T-cell (primary cell): ENCODE data around the gene C2CD2L. TPM values are rescaled to one million over a fixed set of nuclear protein-coding genes. Genes with fewer than 3 reads are reported as not detected.

Experiments used
- ATAC-seq, 4 experiments: fragments of 200-7000 bp in 3 of 4; fragments of 150-1000 bp in 1 of 4; cut with Tn5 transposase; replicated peaks in 1 of 4; 1 replicate in 3 of 4; 2 replicates in 1 of 4; pipeline ENCODE4 v1.10.0; 2021; ENCODE audit warnings: moderate library complexity in 3 of 4, mild to moderate bottlenecking in 2 of 4, moderate number of reproducible peaks in 1 of 4
- CTCF ChIA-PET, 2 donors: fragments of 300-600 bp; sonication (Branson Sonifier 250); formaldehyde crosslinking; loops; one replicate each; lab custom pipeline; 2022; ENCODE audit warnings: antibody characterized with exemption in 2 of 2; lab: Charles Lee
- POLR2A ChIA-PET, 2 donors: fragments of 300-600 bp; sonication (Branson Sonifier 250); formaldehyde crosslinking; loops; one replicate each; lab custom pipeline; 2022; ENCODE audit warnings: antibody characterized with exemption in 2 of 2; lab: Charles Lee
- DNase-seq, 35 experiments: peaks; one replicate each; pipeline versions ENCODE4 v3.0.0 to v3.0.0-alpha.2; 2013 to 2023
- H3K27ac ChIP-seq: one replicate; pipeline ENCODE4 v1.5.1; 2013; ENCODE audit warnings: low read length
- H3K27me3 ChIP-seq, 2 experiments: replicated peaks in 1 of 2; 1 replicate in 1 of 2; 2 replicates in 1 of 2; pipeline versions ENCODE4 v1.6.1 to v1.7.0; 2013; ENCODE audit warnings: low read length in 1 of 2, mixed read lengths in 1 of 2; ENCODE audit not compliant: control insufficient read depth in 2 of 2, insufficient read depth in 2 of 2; ENCODE audit errors: extremely low read depth in 1 of 2
- H3K36me3 ChIP-seq, 2 donors: 1 replicate in 1 of 2; 2 replicates in 1 of 2; pipeline versions ENCODE4 v1.6.1 to v1.7.0; 2013; ENCODE audit warnings: low read length in 1 of 2; ENCODE audit not compliant: control insufficient read depth in 2 of 2, insufficient read depth in 1 of 2; ENCODE audit errors: extremely low read depth in 1 of 2
- H3K4me1 ChIP-seq, 2 experiments: 1 replicate in 1 of 2; 2 replicates in 1 of 2; pipeline versions ENCODE4 v1.6.1 to v1.7.0; 2013; ENCODE audit warnings: low read length in 2 of 2, mixed read lengths in 1 of 2; ENCODE audit not compliant: insufficient read depth in 2 of 2, control insufficient read depth in 1 of 2; ENCODE audit errors: extremely low read depth in 1 of 2
- H3K4me3 ChIP-seq, 2 donors: 1 replicate in 1 of 2; 2 replicates in 1 of 2; pipeline versions ENCODE4 v1.5.1 to v1.7.0; 2013; ENCODE audit warnings: mild to moderate bottlenecking in 2 of 2, low read length in 1 of 2, moderate library complexity in 1 of 2; ENCODE audit not compliant: control insufficient read depth in 1 of 2; ENCODE audit errors: extremely low read depth in 1 of 2
- H3K9me3 ChIP-seq: 2 replicates; pipeline ENCODE4 v1.7.0; 2013
- H3K27ac Mint-ChIP-seq, 2 donors: one replicate each; pipeline ENCODE4 v1.8.0; 2020 to 2021; ENCODE audit warnings: mild to moderate bottlenecking in 2 of 2, mixed read lengths in 2 of 2
- H3K27me3 Mint-ChIP-seq, 2 donors: one replicate each; pipeline ENCODE4 v1.8.0; 2021 to 2022; ENCODE audit warnings: mixed read lengths in 2 of 2
- H3K36me3 Mint-ChIP-seq: one replicate; pipeline ENCODE4 v1.8.0; 2021; ENCODE audit warnings: mixed read lengths
- H3K4me1 Mint-ChIP-seq, 3 donors: one replicate each; pipeline ENCODE4 v1.8.0; 2020 to 2022; ENCODE audit warnings: mixed read lengths in 3 of 3, mild to moderate bottlenecking in 1 of 3
- H3K4me3 Mint-ChIP-seq, 3 donors: one replicate each; pipeline ENCODE4 v1.8.0; 2020 to 2022; ENCODE audit warnings: mild to moderate bottlenecking in 3 of 3, mixed read lengths in 3 of 3, moderate library complexity in 3 of 3
- H3K9me3 Mint-ChIP-seq, 3 donors: one replicate each; pipeline ENCODE4 v1.8.0; 2020 to 2022; ENCODE audit warnings: mixed read lengths in 3 of 3
- WGBS: methylation state at CpG from one replicate; pipeline ENCODE4 v1.1.5; 2013; ENCODE audit warnings: missing lambda C conversion rate; ENCODE audit not compliant: insufficient coverage; 5-methylcytosine and 5-hydroxymethylcytosine counted together
- total RNA-seq, 35 experiments: library from RNA in 6 of 35; stranded (reverse) in 6 of 35; fragments of 120-200 nt in 1 of 35; gene quantifications; one replicate each; pipeline versions ENCODE4 v1.2.1 to v1.2.4 and lab custom pipeline; 2013 to 2026

The C2CD2L gene
- total RNA-seq, 5 donors from 2014 or later (not counting 1 experiment from before 2014, with no cell fraction given) = 18.9 to 36.4 (median 30.6) TPM

GRCh38 chr11:119085437-119085847, 21.7 kb upstream of the C2CD2L start:
- Histone ChIP-seq H3K27ac (peak overlapping the region; percentile 57), H3K36me3 (peaks cover 7 to 20% of the 10 kb centered on the region in 2 donors), H3K27me3 (no peaks in the 10 kb centered on the region), H3K4me3 (peak overlapping the region; percentile 70 to 96), H3K9me3 (no peaks in the 10 kb centered on the region), H3K4me1 (peaks cover 3 to 30% of the 10 kb centered on the region in 2 experiments)
- 4% methylated on average over 3 of the region's 13 CpGs for WGBS
- DNase-seq (peak in 2 of 35 experiments; percentile 4 to 29), ATAC-seq (no peak)
- ChIA-PET POLR2A (interaction anchor here (0.5 to 1.7 kb wide), 15 partner anchors 7 to 1085 kb away, joined by 3 to 16 read pairs (median 8); partner anchors contain the start of genes C2CD2L (in 1 of the 2), DPAGT1 (in 1 of the 2), HINFP (in 1 of the 2) and VPS11 (in 1 of the 2)), CTCF (interaction anchor here in 1 of 2 donors (0.6 to 2.3 kb wide), 13 partner anchors 9 to 276 kb away, joined by 3 to 16 read pairs (median 5); partner anchors contain the start of genes DPAGT1 and VPS11)
- H3K4me1 Mint-ChIP-seq = peaks cover 15 to 22% (median 18%) of the 10 kb centered on the region in 3 donors
- no peaks in the 10 kb centered on the region for H3K9me3 Mint-ChIP-seq
- H3K36me3 Mint-ChIP-seq = peaks cover 22% of the 10 kb centered on the region
- H3K27me3 Mint-ChIP-seq = no peaks in the 10 kb centered on the region
- H3K4me3 Mint-ChIP-seq = peak overlapping the region; percentile 89 to 93 (median 91)
- peak overlapping the region; percentile 92 to 97 for H3K27ac Mint-ChIP-seq

GRCh38 chr11:119087123-119087522, 20.0 kb upstream of the C2CD2L start:
- peak overlapping the region in 2 of 3 donors; percentile 18 to 36 for H3K4me3 Mint-ChIP-seq
- ATAC-seq = no peak
- no peak overlapping the region for H3K27ac Mint-ChIP-seq

GRCh38 chr11:119087747-119088241, 19.4 kb upstream of the C2CD2L start:
- Mint-ChIP-seq H3K27me3 (no peaks in the 10 kb centered on the region), H3K4me1 (peaks cover 15 to 28% (median 27%) of the 10 kb centered on the region in 3 donors), H3K4me3 (no peak overlapping the region), H3K36me3 (peaks cover 7% of the 10 kb centered on the region), H3K27ac (no peak overlapping the region), H3K9me3 (no peaks in the 10 kb centered on the region)
- POLR2A ChIA-PET = no interaction called here
- ATAC-seq (no peak), DNase-seq (no peak)
- no CpG with 5 or more reads among the region's 2 CpGs for WGBS
- Histone ChIP-seq H3K4me3 (no peak overlapping the region), H3K27me3 (no peaks in the 10 kb centered on the region), H3K4me1 (peaks cover 3 to 36% of the 10 kb centered on the region in 2 experiments), H3K27ac (no peak overlapping the region), H3K36me3 (peaks cover 0 to 3% of the 10 kb centered on the region in 2 donors), H3K9me3 (no peaks in the 10 kb centered on the region)
- CTCF ChIA-PET = no interaction called here

More at GRCh38 chr11:119087123-119087522, 20.0 kb upstream of the C2CD2L start:
- no peak for DNase-seq
- no peaks in the 10 kb centered on the region for H3K9me3 Mint-ChIP-seq
- Histone ChIP-seq H3K9me3 (no peaks in the 10 kb centered on the region), H3K27me3 (no peaks in the 10 kb centered on the region), H3K27ac (no peak overlapping the region), H3K4me3 (no peak overlapping the region), H3K4me1 (peaks cover 3 to 30% of the 10 kb centered on the region in 2 experiments), H3K36me3 (peaks cover 0 to 6% of the 10 kb centered on the region in 2 donors)
- H3K4me1 Mint-ChIP-seq = peaks cover 15 to 22% (median 20%) of the 10 kb centered on the region in 3 donors
- ChIA-PET POLR2A (interaction anchor here in 1 of 2 donors (0.6 kb wide), 1 partner anchor 310 kb away, joined by 4 read pairs; no protein-coding TSS in a partner anchor), CTCF (interaction anchor here in 1 of 2 donors (0.6 kb wide), 1 partner anchor 73 kb away, joined by 5 read pairs; no protein-coding TSS in a partner anchor)
- peaks cover 8% of the 10 kb centered on the region for H3K36me3 Mint-ChIP-seq
- no peaks in the 10 kb centered on the region for H3K27me3 Mint-ChIP-seq
- WGBS = 84% methylated on average over 5 of the region's 6 CpGs

- Mint-ChIP-seq H3K27me3 (no peaks in the 10 kb centered on the region), H3K4me3 (no peak overlapping the region), H3K4me1 (peaks cover 19 to 34% (median 32%) of the 10 kb centered on the region in 3 donors), H3K9me3 (no peaks in the 10 kb centered on the region), H3K27ac (no peak overlapping the region), H3K36me3 (peaks cover 8% of the 10 kb centered on the region)
- Histone ChIP-seq H3K36me3 (peaks cover 0 to 3% of the 10 kb centered on the region in 2 donors), H3K4me3 (no peak overlapping the region), H3K27me3 (no peaks in the 10 kb centered on the region), H3K27ac (no peak overlapping the region), H3K9me3 (no peaks in the 10 kb centered on the region), H3K4me1 (peaks cover 7 to 42% of the 10 kb centered on the region in 2 experiments)
- DNase-seq (no peak), ATAC-seq (no peak)
- POLR2A ChIA-PET = no interaction called here
- 92% methylated on average over 6 of the region's 9 CpGs for WGBS
- CTCF ChIA-PET = interaction anchor here (0.6 to 1.1 kb wide), 2 partner anchors 44 to 403 kb away, joined by 3 to 9 read pairs; no protein-coding TSS in a partner anchor
Measured at GRCh38 chr11:119088406-119088805, 18.7 kb upstream of the C2CD2L start.

- Mint-ChIP-seq H3K36me3 (peaks cover 11% of the 10 kb centered on the region), H3K27me3 (no peaks in the 10 kb centered on the region), H3K9me3 (no peaks in the 10 kb centered on the region), H3K4me3 (no peak overlapping the region), H3K4me1 (peaks cover 27 to 41% (median 39%) of the 10 kb centered on the region in 3 donors), H3K27ac (no peak overlapping the region)
- DNase-seq (no peak), ATAC-seq (no peak)
- Histone ChIP-seq H3K27ac (no peak overlapping the region), H3K27me3 (no peaks in the 10 kb centered on the region), H3K36me3 (peaks cover 0 to 3% of the 10 kb centered on the region in 2 donors), H3K4me1 (peaks cover 8 to 49% of the 10 kb centered on the region in 2 experiments), H3K9me3 (no peaks in the 10 kb centered on the region), H3K4me3 (no peak overlapping the region)
- POLR2A ChIA-PET = no interaction called here
- 100% methylated on average over 1 of the region's 1 CpG for WGBS
- CTCF ChIA-PET = interaction anchor here in 1 of 2 donors (1.1 kb wide), 1 partner anchor 45 kb away, joined by 9 read pairs; no protein-coding TSS in a partner anchor
Measured at GRCh38 chr11:119089319-119089718, 17.8 kb upstream of the C2CD2L start.

GRCh38 chr11:119091178-119091577, 16.0 kb upstream of the C2CD2L start:
- ChIA-PET CTCF (interaction anchor here in 1 of 2 donors (0.7 kb wide), 2 partner anchors 175 to 471 kb away, joined by 4 to 7 read pairs; no protein-coding TSS in a partner anchor), POLR2A (interaction anchor here in 1 of 2 donors (0.6 kb wide), 1 partner anchor 261 kb away, joined by 3 read pairs; no protein-coding TSS in a partner anchor)
- Mint-ChIP-seq H3K9me3 (no peaks in the 10 kb centered on the region), H3K27me3 (no peaks in the 10 kb centered on the region), H3K4me3 (no peak overlapping the region), H3K4me1 (peaks cover 32 to 35% (median 33%) of the 10 kb centered on the region in 3 donors), H3K27ac (no peak overlapping the region), H3K36me3 (peaks cover 11% of the 10 kb centered on the region)
- DNase-seq = no peak
- Histone ChIP-seq H3K27ac (no peak overlapping the region), H3K4me3 (no peak overlapping the region), H3K9me3 (no peaks in the 10 kb centered on the region), H3K4me1 (peaks cover 7 to 38% of the 10 kb centered on the region in 2 experiments), H3K36me3 (peaks cover 0 to 3% of the 10 kb centered on the region in 2 donors), H3K27me3 (no peaks in the 10 kb centered on the region)
- 99% methylated on average over 8 of the region's 9 CpGs for WGBS
- no peak for ATAC-seq
